NCI-H1105 (cell line): ENCODE measurements around the gene CNOT3.
A peak's percentile ranks its signal among the peaks of the same experiment; 100 is the strongest.

Source experiments
- DNase-seq: peaks from one replicate; lab custom pipeline; 2025; lab: John Stamatoyannopoulos, UW

The CNOT3 gene

DNA sequence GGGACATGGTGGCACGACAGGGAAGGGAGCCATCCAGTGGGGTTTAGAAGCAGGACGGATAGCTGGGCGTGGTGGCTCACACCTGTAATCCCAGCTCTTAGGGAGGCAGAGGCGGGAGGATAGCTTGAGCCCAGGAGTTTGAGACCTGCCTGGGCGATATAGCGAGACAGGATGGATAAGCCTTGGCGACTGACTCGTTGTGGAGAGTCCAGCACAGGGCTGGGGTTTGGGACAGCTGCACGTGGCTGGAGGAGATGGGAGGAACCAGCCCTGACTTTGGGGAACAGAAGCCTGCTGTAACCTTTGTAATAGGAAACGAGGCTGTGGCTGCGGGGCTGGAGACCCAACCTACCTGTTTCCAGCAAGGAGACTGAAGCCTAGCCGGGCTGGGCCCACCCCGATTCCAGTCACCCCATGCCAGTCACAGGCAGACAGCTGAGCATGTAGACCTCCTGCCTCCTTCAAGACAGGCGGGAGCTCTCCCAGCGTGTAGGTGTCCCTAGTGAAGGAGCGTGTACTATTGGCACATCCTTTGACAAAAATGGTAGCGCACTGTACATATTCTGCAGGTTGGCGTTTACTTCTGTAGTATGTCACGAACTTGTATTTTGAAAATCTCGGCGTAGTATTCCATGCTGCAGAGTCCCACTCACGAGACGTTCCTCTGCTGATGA, 13.9 kb downstream of the CNOT3 start:
- DNase-seq = no peak

DNA sequence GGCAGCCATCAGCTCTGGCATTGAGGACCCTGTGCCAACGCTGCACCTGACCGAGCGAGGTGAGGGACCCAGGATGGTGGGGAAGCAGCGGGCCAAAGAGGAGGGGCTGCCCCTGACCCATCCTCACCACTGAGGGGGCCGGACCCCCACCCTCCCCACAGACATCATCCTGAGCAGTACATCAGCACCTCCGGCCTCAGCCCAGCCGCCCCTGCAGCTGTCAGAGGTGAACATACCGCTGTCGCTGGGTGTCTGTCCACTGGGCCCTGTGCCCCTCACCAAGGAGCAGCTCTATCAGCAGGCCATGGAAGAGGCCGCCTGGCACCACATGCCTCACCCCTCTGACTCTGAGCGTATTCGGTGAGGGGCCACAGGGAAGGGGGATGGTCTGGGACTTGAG, 14.7 kb downstream of the CNOT3 start:
- DNase-seq = no peak

DNA sequence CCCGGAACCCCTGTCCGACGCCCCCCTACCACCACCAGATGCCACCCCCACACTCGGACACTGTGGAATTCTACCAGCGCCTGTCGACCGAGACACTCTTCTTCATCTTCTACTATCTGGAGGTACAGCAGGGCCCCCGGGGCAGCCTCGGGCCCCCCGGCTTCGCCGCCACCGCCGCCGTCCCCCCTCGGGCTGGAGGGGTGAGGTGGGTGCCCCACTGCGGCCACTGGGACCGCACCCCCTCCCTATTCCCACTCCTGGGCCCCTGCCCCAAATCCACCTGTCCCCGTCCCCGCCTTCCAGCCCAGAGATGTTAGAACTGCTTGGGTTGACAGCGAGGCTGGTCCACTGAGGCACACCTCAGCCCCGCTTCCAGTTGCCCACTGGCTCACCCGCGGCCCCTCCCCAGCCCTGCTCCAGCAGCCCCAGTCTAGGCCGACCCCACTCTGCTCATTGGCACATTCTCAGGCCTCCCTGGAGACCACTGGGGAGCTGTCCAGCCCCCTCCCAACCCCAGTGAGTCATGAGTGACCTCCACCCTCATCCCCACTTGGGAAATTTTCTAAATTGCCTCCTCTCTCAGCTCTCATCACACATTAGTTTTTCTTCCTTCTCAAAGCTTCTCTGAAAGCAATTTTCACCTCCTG, 15.4 kb downstream of the CNOT3 start:
- no peak for DNase-seq

DNA sequence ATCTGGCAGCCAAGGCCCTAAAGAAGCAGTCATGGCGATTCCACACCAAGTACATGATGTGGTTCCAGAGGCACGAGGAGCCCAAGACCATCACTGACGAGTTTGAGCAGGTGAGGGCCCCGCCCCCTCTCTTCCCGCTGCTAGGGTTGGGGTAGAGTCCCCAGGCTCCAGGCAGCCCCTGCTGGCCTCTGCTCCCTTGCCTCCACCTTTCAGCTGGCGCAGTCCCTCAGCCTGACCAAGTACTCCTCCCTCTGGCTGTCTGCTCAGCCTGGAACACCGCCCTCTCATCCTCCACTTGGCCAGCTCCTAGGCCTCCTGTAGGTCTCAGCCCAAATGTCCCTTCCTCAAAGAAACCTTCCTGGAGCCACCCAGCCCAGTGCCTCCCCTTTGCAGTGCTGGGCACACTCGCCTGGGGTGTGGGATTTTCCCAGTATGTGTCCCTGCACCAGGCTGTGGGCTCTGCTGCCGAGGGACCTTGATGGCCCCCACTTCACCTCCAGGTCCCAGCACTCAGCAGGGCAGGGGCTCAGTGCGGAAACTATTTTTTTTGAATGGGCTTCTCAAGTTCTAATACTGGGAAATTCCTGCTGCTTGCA, 16.3 kb downstream of the CNOT3 start:
- DNase-seq = no peak

DNA sequence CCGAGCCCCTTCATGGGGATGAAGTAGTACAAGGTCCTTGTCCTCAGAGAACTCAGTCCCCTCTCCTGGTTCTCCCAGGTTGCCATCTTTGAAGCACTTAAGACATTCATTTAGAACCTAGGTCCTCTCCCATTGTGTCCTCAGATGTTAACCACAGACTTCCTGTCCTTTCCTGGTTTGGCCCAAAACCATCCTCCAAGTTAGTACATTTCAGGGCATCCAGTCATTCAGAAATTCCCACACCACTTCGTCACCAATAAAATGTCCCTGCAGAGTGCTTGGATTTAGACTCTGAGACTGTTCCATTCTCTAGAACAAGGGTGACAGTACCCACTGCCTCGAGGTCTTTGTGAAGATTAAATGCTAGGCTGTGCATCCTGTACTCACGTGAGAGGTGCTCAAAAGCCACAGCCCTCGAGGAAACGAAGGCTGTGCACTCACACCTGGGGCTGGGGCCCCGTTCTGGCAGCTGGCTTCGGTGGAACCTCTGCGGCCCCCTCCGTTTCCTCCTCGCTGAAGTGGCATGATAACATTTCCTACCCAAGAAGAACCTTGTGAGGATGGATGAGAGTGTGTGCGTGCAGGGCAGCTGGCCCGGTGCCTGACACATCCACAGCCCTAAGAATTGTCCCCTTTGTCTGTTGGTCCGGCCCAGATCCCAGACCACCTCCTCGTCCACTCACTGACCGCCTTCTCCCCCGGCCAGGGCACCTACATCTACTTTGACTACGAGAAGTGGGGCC, 17.2 kb downstream of the CNOT3 start:
- DNase-seq = no peak

DNA sequence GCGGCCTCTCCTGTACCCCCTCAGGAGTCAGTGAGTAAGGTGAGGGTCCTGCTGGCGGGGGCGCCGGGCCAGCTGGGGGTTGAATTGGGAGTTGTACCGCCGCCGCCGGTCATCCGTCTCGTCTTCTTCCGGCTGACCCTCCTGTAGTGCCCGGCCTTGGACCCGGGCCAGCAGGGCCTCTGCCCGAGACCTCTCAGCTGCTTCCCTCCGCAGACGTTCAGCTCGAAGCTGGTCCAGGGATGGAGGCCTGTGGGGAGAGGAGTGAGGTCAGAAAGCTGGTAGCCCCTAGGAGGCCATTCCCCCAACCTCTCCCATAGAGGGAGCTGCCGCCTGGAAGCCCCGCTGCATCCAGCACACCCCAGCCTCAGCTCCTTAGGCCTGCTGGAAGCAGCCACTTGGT, 18.1 kb downstream of the CNOT3 start:
- no peak for DNase-seq

DNA sequence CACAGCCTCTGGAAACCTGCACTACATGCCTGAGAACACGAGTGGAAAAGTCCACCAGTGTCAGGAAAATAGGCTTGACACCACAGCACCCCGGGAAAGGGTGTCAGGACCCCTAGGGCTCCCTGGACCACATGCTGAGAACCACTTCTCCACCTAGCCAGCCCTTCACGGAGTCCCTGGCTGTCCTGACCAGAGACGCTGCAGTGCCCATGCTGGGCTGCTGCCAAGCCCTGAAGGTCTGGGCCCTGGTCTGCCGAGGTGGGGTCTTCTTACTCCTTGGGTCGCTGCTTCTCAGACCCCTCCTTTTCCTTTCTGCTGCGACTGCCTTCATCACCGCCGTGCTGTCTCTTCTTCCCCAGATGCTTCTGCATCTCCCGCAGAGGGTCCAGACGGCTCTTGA, 18.9 kb downstream of the CNOT3 start:
- DNase-seq = no peak

DNA sequence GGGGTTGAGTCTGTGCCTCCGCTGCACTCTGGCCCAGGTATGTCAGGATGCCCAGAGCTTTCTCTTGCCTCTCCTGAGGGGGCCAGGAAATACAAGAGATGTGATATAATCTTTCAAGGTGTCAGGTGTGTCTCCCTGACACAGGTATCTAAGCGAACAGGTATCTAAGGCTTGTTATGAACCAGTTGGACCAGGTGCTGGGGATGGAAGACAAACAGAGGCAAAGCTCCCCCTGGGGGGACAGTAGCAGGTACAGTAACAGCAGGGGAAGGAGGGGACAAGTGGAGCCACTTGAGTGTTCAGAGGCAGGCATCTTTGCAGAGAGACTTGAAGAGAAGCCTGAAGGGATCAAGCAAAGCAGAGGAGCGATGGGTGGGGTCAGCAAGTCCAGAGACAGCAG, 19.4 kb downstream of the CNOT3 start:
- no peak for DNase-seq

DNA sequence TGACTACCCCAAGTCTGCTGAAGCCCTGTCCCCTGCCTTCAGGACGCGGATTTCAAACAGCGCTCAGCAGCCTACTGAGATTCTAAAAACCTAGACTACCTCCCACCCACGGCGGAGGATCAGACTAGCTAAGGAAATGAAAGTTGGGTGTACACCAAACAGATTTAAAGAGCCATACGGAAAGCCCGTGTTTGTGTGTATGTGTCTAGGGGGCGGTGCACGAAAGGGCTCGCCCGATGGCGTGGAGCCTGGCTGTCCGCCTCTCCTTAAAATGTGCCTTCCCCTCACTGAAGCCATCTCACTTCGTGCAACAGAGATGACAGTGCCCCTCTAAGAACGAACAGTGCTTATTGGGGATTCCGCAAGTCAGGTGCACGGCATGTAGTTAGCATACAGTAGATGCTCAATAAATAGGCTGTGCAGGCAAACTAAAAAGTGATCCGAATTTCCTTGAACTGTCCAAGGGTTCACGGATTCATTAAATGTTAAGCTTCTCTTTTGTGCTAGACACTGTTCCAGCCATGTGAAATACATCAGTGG, 21.3 kb downstream of the CNOT3 start:
- no peak for DNase-seq

DNA sequence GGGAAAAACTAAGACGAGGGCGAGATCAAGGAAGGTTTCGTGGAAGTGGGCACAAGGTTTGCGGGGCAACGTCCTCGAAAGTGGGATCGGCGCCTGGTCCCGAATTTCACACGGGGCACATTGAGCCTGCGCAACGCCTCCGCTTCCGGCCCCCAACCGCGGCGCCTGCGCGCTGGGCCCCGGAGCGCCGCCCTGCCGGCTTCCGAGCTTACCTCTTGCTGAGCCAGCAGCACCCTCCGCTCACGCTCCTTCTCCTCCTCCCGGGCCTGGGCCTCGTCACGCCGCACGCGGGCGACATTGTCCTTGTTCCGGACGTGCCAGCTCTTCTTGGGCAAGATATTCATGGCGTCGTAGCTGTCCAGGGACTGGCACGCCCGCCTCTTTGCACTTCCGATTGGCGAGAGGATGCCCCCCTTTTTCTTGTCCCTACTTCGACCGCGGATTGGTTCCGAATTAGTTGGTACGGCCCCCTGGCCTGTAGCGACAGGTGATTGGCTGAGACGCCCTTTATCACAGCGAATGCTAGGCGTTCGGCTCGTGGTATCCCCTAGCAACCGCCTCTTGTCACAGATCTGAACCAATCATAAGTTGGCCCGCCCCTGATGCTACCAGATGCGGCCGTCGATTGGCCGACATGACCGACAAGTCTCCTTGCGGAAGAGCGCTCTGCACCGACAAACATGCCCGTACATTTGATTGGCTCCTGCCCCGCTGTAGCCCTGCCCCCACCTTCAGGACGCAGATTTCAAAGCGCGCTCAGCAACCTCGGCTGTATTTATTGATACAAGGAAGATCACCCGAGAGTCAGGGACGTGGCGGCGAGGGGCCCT, 22.0 kb downstream of the CNOT3 start, which contains the start of gene LENG1:
Gene LENG1 (minus strand): TSS at position 370 of the 830 bp plus-strand sequence. CDS start 26 bp downstream, at position 344.
- DNase-seq = peak; percentile 100

DNA sequence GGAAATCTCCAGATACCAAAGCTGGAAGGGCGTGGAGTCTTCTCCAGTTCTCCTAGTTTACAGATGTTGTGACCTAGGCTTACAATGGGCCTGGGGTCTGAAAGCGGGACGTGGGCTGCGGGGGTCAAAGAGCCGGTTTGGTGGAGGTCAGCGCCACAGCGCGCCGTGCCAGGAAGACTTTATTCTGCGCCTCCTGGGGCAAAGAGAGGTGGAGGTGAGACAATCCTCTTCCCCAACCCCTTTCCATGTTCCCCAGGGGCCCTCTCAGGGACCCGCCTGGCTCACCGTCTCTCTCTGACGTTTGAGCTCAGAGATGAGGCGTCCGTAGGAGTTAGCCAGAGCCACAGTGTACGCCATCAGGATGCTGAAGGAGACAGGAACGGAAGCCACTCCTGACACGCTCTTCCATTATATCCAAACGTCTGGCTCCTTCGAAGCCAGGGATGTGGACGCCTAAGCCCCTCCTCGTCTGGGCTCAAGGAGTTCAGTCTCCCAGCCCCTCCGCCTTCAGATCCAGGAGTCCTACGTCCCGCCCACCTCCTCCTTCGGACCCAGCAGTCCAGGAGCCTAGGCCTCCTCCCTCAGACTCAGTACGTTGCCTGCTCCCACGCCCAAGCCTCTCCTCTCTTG, 22.7 kb downstream of the CNOT3 start:
- DNase-seq = peak; percentile 34

DNA sequence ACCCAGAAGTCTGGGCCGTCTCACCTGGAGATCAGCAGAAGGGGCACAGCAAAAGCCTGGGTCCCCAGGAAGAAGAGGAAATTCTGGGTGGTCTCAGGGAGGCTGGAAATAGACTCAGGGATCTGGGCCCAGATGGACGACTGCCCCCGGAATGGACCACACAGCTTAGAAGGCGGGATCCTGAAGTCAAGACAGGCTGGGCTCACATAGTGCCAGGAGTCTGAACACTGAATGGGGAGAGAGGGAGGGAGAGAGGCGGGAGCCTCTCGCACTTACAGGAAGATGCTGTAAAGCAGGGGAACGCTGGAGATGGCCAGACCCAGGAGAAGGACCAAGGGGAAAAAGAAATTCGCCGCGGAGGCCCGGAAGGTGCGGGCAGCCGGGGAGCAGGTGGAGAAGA, 23.3 kb downstream of the CNOT3 start:
- no peak for DNase-seq

DNA sequence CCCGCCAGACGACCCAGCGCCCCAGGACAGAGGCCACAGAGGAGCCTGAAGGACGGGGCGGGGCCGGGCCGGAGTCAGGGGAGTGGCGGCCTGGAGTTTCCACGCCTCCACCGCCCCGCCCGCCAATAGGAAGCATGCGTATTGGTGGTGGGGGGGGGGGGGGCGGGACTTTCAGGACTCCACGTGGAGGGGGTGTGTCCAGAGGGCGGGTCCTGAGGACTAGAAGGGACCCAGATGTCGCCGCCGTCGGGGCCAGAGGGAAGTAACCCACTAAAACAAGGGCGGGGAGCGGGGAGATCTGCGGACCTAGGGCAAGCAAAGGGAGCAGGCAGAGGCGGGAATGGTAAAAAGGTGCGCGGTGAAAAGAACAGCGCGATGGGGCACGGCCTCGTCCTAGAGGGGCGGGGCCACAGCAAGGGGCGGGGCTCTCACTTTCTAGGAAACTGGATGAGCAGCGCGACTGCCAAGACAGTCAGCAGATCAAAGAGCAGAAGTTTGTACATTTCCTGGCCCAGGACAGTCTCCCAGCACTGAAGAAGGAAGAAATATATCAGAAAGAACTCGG, 24.8 kb downstream of the CNOT3 start:
- DNase-seq = no peak

DNA sequence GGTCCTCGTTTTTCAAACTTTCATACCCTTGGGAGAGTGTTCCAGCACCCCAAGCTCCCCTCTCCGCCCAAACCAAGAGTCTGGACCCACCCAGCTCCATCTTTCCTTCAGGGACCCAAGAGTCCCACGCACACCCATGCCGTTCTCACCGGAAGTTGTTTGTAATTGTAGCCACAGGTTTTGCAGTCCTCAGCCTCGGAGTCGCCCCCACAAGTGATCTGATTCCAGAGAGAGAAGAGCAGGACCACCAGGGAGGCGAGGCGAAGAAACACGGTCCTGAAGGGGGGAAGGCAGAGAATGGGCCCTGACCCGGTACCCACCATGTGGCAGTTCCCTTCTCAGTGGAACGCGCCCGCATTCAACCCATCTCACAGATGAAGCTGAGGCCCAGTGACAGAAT, 25.3 kb downstream of the CNOT3 start:
- DNase-seq = no peak

DNA sequence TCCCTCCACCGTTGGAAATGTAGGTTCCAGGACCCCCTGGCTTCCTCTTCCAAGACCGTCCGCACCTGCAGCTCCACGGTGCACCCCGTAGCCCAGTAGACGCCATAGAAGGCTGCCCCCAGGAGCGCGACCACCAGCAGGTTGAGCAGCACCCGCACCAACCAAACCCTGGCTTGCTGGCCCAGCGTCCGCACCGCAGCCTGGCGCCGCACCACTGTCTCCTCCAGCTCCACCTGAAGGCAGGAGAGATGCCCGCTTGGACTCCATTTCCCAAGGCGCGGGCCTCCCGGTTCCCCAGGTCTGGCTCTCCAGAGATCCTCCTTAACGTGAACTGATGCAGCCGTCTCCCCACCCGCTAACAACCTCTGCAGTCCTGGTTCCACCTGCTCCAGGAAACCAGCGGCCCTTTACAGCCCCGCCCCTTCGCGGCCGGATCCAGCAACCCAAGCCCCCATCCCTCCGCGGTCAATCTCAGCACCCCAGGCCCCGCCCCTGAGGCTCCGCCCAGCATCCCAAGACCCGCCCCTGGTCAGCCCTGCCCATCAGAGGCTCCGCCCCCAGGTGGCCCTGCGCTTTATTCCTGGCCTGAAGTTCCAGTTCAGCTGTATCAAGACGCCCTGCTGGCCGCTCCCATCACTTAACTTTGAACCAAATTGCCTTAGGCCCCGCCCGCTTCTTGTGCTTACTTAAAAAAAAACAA, 27.0 kb downstream of the CNOT3 start:
- no peak for DNase-seq

DNA sequence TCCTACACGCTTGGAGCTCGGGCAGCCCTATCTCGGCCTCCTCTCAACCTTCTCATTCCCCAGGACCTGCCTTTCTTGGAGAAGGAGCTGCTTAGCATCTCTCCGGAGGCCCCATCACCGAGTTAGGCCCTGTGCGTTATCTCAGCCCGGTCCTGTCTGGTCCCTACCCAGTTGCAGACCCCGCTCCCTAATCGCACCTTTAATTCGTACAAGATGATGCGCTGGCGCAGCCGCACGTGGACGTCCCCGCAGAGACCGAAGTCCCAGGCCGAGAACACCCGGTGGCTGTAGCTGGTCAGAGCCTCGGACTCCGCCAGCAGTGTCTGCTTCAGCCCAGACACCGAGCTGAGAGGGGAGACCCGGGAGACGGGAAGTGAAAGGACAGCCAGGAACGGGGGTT, 27.7 kb downstream of the CNOT3 start:
- no peak for DNase-seq

DNA sequence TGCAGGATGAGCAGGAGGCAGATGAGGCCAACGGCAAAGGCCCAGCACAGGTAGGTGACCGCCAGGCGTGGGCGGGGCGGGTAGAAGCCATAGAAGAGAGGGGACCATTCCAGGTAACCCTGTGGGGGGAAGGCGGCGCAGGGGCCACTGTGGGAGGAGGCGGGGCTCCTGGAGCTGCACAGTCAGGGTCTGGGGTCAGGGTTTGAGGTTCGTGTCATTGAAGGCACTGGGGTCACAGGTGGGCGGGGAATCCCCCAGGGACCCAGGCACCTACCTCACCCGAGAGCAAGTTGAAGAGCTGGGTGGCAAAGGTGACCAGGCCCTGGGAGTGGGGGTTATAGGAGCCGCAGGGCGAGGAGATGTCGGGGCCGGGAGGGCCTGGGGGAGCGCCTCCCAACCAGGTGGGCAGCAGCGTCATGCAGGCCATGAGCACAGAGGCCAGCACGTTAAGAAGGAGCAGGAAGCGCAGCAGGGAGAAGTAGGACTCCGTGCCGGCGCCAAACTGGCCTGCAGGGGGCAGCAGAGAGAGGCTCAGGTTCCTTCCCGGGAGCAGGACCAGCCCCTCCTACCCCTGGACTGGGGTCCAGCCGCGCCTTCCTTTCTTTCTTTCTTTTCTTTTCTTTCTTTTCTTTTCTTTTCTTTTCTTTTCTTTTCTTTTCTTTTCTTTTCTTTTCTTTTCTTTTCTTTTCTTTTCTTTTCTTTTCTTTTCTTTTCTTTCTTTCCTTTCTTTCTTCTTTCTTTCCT, 30.8 kb downstream of the CNOT3 start:
- DNase-seq = peak; percentile 86

DNA sequence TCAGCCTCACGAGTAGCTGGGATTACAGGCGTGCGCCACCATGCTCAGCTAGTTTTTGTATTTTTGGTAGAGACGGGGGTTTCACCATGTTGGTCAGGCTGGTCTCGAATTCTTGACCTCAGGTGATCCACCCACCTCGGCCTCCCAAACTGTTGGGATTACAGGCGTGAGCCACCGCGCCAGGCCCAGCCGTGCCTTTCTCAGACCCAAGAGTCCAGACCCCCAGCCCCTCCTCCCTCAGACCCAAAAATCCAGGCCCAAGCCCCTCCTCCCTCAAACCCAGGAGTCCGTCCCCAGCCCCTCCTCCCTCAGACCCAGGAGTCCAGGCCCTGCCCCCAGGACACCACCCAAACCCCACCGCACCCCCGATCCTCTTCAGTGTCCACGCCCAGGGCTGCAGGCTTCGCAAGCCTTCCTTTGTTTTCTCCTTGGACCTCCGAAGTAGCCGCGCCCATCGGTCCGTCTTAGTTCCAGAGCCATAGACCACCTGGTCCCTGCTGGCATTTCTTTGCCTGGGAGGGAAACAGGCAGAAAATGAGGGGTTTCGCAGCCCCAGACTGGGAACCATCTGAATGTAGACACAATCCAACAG, 31.7 kb downstream of the CNOT3 start:
- DNase-seq = no peak
